GM18508 (cell line): ENCODE data around the gene EIF2B1.
A peak's percentile ranks its signal among the peaks of the same experiment; 100 is the strongest.

Source experiments
- ATAC-seq: cut with Tn5 transposase; IDR thresholded peaks from one replicate; pipeline ENCODE4 v1.9.1; 2021; ENCODE audit warnings: moderate number of reproducible peaks; ENCODE audit not compliant: insufficient read depth, unreplicated experiment

EIF2B1 gene

GRCh38 chr12:123633379-123634141, at the start of gene EIF2B1, which contains the start of gene GTF2H3:
Gene EIF2B1 (minus strand): TSS chr12:123633686. CDS start chr12:123633557, 129 bp downstream.
Gene GTF2H3 (plus strand): TSS chr12:123633829. CDS start chr12:123633860, 31 bp downstream.
- ATAC-seq, result peak; percentile 67

DNA sequence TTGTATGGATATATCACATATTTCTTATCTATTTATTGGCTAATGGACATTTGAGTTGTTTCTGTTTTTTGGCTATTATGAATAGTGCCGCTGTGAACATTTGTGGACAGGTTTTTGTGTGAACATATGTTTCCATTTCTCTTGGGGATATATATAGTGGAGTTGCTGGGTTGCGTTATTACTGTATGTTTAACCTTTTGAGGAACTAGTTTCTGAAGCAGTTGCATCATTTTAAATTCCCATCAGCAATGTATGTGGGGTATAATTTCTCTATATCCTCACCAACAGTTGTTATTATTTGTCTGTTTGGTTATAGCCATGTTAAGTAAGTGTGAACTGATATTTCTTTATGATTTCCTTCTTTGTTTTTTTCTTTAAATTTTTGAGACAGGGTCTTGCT, 48.1 kb upstream of the EIF2B1 start:
- ATAC-seq, result no peak

- no peak for ATAC-seq
Observed at GRCh38 chr12:123678981-123679380, 45.5 kb upstream of the EIF2B1 start.

DNA sequence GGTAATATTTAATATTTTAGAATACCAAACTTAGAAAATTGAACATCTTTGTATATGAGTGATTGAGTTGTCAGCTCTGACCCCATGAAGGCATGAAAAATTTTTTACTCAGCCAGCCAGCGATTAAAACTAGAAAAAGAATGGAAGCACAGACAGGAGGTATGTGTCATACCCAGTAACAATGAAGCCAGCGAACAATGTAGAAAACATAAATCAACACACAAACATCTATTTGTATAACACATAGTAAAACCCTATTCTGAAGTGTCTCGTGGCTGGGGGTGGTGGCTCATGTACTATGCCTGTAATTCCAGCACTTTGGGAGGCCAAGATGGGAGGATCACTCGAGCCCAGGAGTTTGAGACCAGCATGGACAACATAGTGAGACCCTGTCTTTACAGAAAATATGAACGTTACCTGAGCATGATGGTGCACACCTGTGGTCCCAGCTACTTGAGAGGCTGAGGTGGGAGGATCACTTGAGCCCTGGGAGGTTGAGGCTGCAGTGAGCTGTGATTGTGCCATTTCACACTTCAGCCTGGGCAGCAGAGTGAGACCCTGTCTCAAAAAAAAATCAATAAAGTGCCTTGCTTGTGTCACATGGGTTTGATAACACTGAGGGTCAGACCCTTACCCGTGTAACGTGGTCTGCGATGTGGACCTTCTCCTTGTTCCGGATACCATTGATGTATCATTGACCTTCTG, 43.3 kb upstream of the EIF2B1 start:
- ATAC-seq, result no peak

DNA sequence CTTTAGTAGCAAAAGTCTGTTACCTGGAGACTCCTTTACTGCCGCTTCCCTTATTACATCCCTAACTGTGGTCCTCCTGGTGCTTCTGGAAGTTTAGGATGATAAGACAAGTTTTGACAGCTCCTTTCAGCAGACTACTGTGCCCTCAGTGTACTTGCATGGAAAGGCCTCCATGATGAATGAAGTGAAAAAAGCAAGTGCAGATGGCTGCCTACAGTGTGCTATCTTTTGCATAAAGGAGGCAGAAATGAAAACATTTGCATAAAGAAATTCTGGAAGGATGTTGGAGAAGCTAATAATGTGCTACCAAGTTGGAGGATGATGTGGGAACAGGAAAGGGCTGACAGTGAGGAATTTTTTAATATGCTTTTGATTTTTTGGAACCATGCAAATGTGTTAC, 42.0 kb upstream of the EIF2B1 start:
- ATAC-seq, result no peak

DNA sequence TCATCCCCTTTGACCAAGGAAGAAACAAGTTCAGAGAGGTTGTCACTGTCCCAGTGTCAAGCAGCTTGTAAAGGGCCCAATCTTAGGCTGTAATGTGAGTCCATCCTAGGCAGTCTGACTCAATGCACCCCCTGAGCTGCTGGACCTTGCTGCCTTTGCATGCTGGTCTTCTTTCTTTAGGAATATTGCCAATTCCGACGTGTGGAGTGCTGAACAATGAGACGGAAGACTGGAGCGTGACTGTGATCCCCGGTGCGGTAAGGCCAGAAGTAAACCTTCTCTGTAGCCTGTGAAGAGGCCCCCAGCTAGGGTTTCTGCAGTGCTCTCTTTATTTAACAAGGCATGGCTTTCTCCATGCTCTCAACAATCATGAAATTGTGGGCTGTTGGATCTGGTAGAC, 38.4 kb upstream of the EIF2B1 start:
- no peak for ATAC-seq

- peak; percentile 70 for ATAC-seq
Observed at GRCh38 chr12:123670882-123671728, 37.6 kb upstream of the EIF2B1 start, which contains the start of gene TCTN2. Gene TCTN2 (plus strand): TSS chr12:123671113. CDS start chr12:123671241, 128 bp downstream.

GRCh38 chr12:123667771-123668170, 34.3 kb upstream of the EIF2B1 start:
- no peak for ATAC-seq

DNA sequence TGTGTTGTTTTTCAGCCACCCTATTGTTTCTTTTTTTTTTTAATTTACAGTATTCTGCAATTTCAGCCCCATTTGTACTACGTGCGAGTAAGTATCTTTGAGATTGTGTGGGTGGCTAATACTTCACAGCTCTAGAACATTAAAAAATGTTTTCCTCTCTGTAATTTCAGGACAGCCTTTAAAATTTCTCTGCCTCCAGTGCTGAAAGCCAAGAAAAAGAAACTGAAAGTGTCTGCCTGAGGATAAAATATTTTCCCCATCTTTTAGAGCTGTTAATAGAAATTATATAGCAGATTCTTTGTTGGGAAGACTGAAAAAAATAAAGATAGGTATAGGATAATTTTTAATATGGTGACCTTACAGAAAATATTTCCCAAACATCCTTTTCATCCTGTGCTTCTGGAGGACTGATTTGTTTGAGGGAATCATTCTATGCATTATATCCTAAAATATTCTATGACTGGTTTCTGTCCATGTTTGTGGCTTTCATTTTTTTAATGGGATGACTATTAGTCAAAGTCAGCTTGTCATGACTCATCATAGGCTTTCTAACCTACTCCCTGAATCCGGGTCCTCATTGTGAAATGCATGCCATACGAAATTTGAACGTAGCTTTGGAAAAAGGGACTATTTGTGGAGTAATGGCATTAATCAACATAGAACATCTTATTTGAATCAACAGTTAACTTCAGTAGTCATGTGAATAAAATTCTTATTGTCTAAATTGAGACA, 26.7 kb upstream of the EIF2B1 start:
- no peak for ATAC-seq

DNA sequence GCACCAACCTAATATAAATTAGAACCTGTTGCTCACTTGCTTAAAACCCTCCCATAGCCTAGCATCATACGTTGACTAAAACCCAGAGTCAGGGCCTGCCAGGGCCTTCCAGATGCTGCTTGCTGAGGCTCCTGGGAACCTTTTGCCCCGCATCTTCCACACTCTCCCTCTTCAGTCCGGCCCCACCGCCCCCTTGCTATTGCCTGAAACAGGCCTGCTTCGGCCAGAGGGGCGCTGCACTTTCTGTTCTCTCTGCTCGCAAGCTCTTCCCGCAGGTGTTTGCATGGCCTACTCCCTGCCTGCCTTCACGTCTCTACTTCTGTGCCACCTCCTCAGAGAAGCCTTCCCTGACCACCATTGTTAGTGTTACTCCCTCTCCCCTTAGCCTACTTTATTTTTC, 23.7 kb upstream of the EIF2B1 start:
- ATAC-seq, result no peak

DNA sequence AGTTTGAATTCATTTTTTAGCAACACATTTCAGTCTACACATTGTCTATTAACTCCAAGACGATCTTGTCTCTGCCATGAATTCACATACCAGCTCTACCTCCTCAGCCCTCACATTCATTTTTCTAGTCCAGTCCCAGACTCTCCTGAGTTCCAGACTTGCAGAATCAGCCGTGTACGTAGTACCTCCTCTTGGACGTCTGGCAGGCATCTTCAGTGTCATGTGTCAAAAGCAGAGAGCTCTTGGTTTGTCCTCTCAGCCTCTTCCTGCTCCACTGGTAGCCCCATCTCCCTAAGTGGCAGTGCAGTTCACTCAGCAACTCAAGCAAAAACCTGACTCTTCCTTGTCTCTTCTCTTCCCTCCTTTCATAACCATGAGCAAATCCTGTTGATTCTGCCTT, 22.9 kb upstream of the EIF2B1 start:
- ATAC-seq, result no peak

- ATAC-seq, result peak; percentile 85
Observed at GRCh38 chr12:123655420-123655819, 21.9 kb upstream of the EIF2B1 start.

GRCh38 chr12:123654129-123654701, 20.7 kb upstream of the EIF2B1 start:
- ATAC-seq, result no peak

GRCh38 chr12:123648401-123648800, 14.9 kb upstream of the EIF2B1 start:
- no peak for ATAC-seq

- ATAC-seq, result no peak
Observed at GRCh38 chr12:123645878-123646277, 12.4 kb upstream of the EIF2B1 start.

DNA sequence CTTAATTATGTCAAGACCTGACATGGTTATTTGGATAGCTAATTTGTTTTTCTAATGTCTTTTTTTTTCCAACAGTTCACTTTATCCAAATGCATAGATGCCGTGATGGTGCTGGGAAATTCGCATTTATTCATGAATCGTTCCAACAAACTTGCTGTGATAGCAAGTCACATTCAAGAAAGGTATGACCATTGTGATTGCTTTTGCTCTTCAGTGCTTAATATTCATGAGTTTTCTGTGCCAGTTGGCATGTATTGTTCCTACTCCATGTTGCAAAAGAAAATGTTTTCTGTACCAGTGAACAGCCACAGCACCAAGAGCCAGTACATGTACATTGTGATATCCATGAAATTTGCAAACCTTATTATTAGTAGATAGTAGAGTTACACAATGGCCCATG, 11.9 kb upstream of the EIF2B1 start:
- ATAC-seq, result no peak

DNA sequence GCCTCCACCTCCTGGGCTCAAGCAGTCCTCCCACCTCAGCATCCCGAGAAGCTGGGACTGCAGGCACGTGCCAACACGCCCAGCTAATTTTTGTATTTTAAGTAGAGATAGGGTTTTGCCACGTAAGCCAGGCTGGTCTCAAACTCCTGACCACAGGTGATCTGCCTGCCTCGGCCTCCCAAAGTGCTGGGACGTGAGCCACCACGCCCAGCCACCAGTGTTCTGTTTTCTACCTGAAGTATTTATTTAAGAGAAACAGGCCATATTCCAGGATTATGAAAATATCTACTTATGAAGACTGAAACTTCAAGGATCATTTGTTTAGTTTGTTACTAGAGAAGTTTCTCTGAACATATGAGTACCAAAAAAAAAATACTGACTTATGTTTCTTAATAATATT, 10.4 kb upstream of the EIF2B1 start:
- ATAC-seq, result no peak

GRCh38 chr12:123634142-123634561, 666 bp upstream of the EIF2B1 start:
- no peak for ATAC-seq

GRCh38 chr12:123621619-123622530, 11.6 kb downstream of the EIF2B1 start:
- ATAC-seq, result no peak
